ENCODE data around the gene EID2. TPM values are rescaled to one million over a fixed set of nuclear protein-coding genes. Genes with fewer than 3 reads are reported as not detected.

EID2 gene
- total and polyA plus RNA-seq, 2 of the 13 experiments (the other 11 are each of a cell fraction or from before 2014, with no cell fraction given): 3.7 to 14.1 TPM

- TF ChIP-seq, protein P1, sequence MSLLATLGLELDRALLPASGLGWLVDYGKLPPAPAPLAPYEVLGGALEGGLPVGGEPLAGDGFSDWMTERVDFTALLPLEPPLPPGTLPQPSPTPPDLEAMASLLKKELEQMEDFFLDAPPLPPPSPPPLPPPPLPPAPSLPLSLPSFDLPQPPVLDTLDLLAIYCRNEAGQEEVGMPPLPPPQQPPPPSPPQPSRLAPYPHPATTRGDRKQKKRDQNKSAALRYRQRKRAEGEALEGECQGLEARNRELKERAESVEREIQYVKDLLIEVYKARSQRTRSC (CRISPR knock-in tag; IDR thresholded peaks at IDR 0.05; ENCODE audit: low read depth): peak; percentile 82; the same call in 1 of the 2 replicates
- TF ChIP-seq TEAD2 (CRISPR knock-in tag; IDR thresholded peaks at IDR 0.05) (peak; percentile 91; the same call in 1 of the 2 replicates), ZNF770 (CRISPR knock-in tag; IDR thresholded peaks at IDR 0.05) (no peak), CAMTA2 (CRISPR knock-in tag; IDR thresholded peaks at IDR 0.05; ENCODE audit: borderline replicate concordance) (no peak), ZNF326 (CRISPR knock-in tag; IDR thresholded peaks at IDR 0.05; ENCODE audit: borderline replicate concordance) (no peak), ZFY (CRISPR knock-in tag; IDR thresholded peaks at IDR 0.05) (peak; percentile 78), SNAI1 (CRISPR knock-in tag; IDR thresholded peaks at IDR 0.05; ENCODE audit: borderline replicate concordance) (no peak), FOSL1 (CRISPR knock-in tag; IDR thresholded peaks at IDR 0.05; ENCODE audit: borderline replicate concordance) (no peak), GZF1 (CRISPR knock-in tag; IDR thresholded peaks at IDR 0.05) (no peak), ZNF567 (CRISPR knock-in tag; IDR thresholded peaks at IDR 0.05; ENCODE audit: borderline replicate concordance) (no peak), ZNF790 (CRISPR knock-in tag; IDR thresholded peaks at IDR 0.05; ENCODE audit: borderline replicate concordance) (peak; percentile 86; the same call in 1 of the 2 replicates), ZNF574 (CRISPR knock-in tag; IDR thresholded peaks at IDR 0.05) (peak; percentile 88), HNRNPUL1 (IDR thresholded peaks at IDR 0.05; ENCODE audit: low read depth, low read length) (no peak)
- TF ChIP-seq, protein P2, sequence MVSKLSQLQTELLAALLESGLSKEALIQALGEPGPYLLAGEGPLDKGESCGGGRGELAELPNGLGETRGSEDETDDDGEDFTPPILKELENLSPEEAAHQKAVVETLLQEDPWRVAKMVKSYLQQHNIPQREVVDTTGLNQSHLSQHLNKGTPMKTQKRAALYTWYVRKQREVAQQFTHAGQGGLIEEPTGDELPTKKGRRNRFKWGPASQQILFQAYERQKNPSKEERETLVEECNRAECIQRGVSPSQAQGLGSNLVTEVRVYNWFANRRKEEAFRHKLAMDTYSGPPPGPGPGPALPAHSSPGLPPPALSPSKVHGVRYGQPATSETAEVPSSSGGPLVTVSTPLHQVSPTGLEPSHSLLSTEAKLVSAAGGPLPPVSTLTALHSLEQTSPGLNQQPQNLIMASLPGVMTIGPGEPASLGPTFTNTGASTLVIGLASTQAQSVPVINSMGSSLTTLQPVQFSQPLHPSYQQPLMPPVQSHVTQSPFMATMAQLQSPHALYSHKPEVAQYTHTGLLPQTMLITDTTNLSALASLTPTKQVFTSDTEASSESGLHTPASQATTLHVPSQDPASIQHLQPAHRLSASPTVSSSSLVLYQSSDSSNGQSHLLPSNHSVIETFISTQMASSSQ (IDR thresholded peaks at IDR 0.05; ENCODE audit: low read depth): no peak
- TF ChIP-seq, protein P2 (CRISPR knock-in tag; IDR thresholded peaks at IDR 0.05; ENCODE audit: borderline replicate concordance): peak; percentile 67; the same call in 1 of the 2 replicates
- TF ChIP-seq, protein P3, sequence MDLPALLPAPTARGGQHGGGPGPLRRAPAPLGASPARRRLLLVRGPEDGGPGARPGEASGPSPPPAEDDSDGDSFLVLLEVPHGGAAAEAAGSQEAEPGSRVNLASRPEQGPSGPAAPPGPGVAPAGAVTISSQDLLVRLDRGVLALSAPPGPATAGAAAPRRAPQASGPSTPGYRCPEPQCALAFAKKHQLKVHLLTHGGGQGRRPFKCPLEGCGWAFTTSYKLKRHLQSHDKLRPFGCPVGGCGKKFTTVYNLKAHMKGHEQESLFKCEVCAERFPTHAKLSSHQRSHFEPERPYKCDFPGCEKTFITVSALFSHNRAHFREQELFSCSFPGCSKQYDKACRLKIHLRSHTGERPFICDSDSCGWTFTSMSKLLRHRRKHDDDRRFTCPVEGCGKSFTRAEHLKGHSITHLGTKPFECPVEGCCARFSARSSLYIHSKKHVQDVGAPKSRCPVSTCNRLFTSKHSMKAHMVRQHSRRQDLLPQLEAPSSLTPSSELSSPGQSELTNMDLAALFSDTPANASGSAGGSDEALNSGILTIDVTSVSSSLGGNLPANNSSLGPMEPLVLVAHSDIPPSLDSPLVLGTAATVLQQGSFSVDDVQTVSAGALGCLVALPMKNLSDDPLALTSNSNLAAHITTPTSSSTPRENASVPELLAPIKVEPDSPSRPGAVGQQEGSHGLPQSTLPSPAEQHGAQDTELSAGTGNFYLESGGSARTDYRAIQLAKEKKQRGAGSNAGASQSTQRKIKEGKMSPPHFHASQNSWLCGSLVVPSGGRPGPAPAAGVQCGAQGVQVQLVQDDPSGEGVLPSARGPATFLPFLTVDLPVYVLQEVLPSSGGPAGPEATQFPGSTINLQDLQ (CRISPR knock-in tag; IDR thresholded peaks at IDR 0.05): peak; percentile 93
Measured at GRCh38 chr19:39506944-39507714, 32.8 kb downstream of the EID2 start (continued).

All from HepG2 (cell line).